PFSK-1 (cell line): ENCODE data around the gene IL17D.

Experiments
- POLR2AphosphoS5 ChIP-seq: IDR thresholded peaks from 2 replicates; pipeline ENCODE4 v1.6.1; 2012; ENCODE audit warnings: low read depth, mild to moderate bottlenecking, control low read depth, low read length, moderate library complexity
- REST ChIP-seq, 2 experiments: IDR thresholded peaks; 2 replicates each; pipeline versions ENCODE4 v1.6.1 to v1.8.0; 2011 to 2012; ENCODE audit warnings: low read depth in 2 of 2, low read length in 2 of 2, control low read depth in 1 of 2, inconsistent platforms in 1 of 2, mild to moderate bottlenecking in 1 of 2, moderate library complexity in 1 of 2; ENCODE audit not compliant: insufficient read depth in 1 of 2
- TAF1 ChIP-seq: IDR thresholded peaks from 2 replicates; pipeline ENCODE4 v1.6.1; 2012; ENCODE audit warnings: low read length, control low read depth, borderline replicate concordance; ENCODE audit not compliant: insufficient read depth

- TF ChIP-seq POLR2AphosphoS5 (no peak), TAF1 (no peak), REST (IDR thresholded peaks at IDR 0.05; ENCODE audit: insufficient read depth in 1 of 2, low read depth in 2 of 2, low read length in 2 of 2) (no peak)
Observed at GRCh38 chr13:20680416-20681080, 23.0 kb upstream of the IL17D start.
